HG02852 (cell line): ENCODE data around the gene NUDT21.
"Not testable (repeated sequence)": the region's sequence is repeated elsewhere in the genome, so short reads cannot be mapped to it uniquely, and the experiment has no call there.

Source experiments
- ATAC-seq: cut with Tn5 transposase; IDR thresholded peaks from one replicate; pipeline ENCODE4 v1.9.1; 2021; ENCODE audit warnings: mild to moderate bottlenecking, moderate library complexity; ENCODE audit not compliant: unreplicated experiment

The NUDT21 gene

GRCh38 chr16:56380778-56381485 lies 70.2 kb downstream of the NUDT21 start:
- ATAC-seq, result not testable (repeated sequence)
